Spleen (tissue), 11 donors: Measurements from ENCODE around the gene LTB4R2. TPM values are rescaled to one million over a fixed set of nuclear protein-coding genes. Genes with fewer than 3 reads are reported as not detected.

ENCODE experiments used
- DNase-seq: peaks from one replicate; pipeline ENCODE4 v3.0.0-alpha.2; 2020
- H3K27ac ChIP-seq, 8 donors: fragments of 200-600 bp; sonication (generic) in 7 of 8; 1 replicate in 4 of 8; 2 replicates in 4 of 8; pipeline versions ENCODE4 v1.5.0 to v1.8.0; 2016 to 2021; ENCODE audit warnings: inconsistent platforms in 4 of 8, mild to moderate bottlenecking in 4 of 8, moderate library complexity in 1 of 8
- H3K27me3 ChIP-seq, 7 donors: fragments of 200-600 bp; sonication (generic) in 6 of 7; replicated peaks in 1 of 7; 1 replicate in 4 of 7; 2 replicates in 3 of 7; pipeline versions ENCODE4 v1.5.0 to v1.8.0; 2016 to 2021; ENCODE audit warnings: inconsistent platforms in 3 of 7, mild to moderate bottlenecking in 1 of 7
- H3K36me3 ChIP-seq, 6 donors: fragments of 200-600 bp; sonication (generic) in 5 of 6; 1 replicate in 4 of 6; 2 replicates in 2 of 6; pipeline versions ENCODE4 v1.5.0 to v1.8.0; 2016 to 2021; ENCODE audit warnings: inconsistent platforms in 2 of 6
- H3K4me1 ChIP-seq, 6 donors: fragments of 200-600 bp; sonication (generic) in 5 of 6; 1 replicate in 3 of 6; 2 replicates in 3 of 6; pipeline versions ENCODE4 v1.5.0 to v1.8.0; 2016 to 2021; ENCODE audit warnings: inconsistent platforms in 3 of 6
- H3K4me3 ChIP-seq, 8 donors: fragments of 200-600 bp; sonication (generic) in 7 of 8; 1 replicate in 4 of 8; 2 replicates in 4 of 8; pipeline versions ENCODE4 v1.5.0 to v1.8.0; 2016 to 2021; ENCODE audit warnings: inconsistent platforms in 4 of 8, mild to moderate bottlenecking in 4 of 8, moderate library complexity in 2 of 8
- H3K9me3 ChIP-seq, 8 donors: fragments of 200-600 bp; sonication (generic) in 7 of 8; 1 replicate in 4 of 8; 2 replicates in 4 of 8; pipeline versions ENCODE4 v1.5.0 to v1.8.0; 2016 to 2021; ENCODE audit warnings: inconsistent platforms in 4 of 8
- CTCF ChIP-seq, 11 experiments: fragments of 200-600 bp in 7 of 11; fragments of 450-650 bp in 4 of 11; sonication (generic) in 4 of 11; IDR thresholded peaks in 8 of 11; conservative IDR thresholded peaks in 3 of 11; 1 replicate in 7 of 11; 2 replicates in 4 of 11; pipeline versions ENCODE4 v1.4.0 to v1.8.0; 2016 to 2021; ENCODE audit warnings: antibody characterized with exemption in 11 of 11, inconsistent platforms in 4 of 11, mild to moderate bottlenecking in 1 of 11
- POLR2A ChIP-seq, 3 donors: fragments of 450-650 bp; IDR thresholded peaks; one replicate each; pipeline ENCODE4 v1.5.1; 2017; ENCODE audit warnings: antibody characterized with exemption in 3 of 3, mild to moderate bottlenecking in 1 of 3
- POLR2AphosphoS5 ChIP-seq, 3 donors: sonication (generic); formaldehyde crosslinking; IDR thresholded peaks; one replicate each; pipeline ENCODE4 v1.5.1; 2017; ENCODE audit warnings: antibody characterized with exemption in 3 of 3
- WGBS, 5 donors: extraction: QIAGEN DNeasy Blood & Tissue Kit in 3 of 5; methylation state at CpG; one replicate each; pipeline versions ENCODE4 v1.1.5 to v1.1.7; 2013 to 2018; 5-methylcytosine and 5-hydroxymethylcytosine counted together
- intact Hi-C: fragments of 100-400 bp; cut with DNase I; formaldehyde crosslinking; loops from one replicate; pipeline ENCODE4 v1.15.0; 2023; ENCODE audit warnings: low total_unique reads
- polyA plus RNA-seq, 3 donors: library from polyadenylated mRNA; stranded (reverse); fragments of 200-250 nt; gene quantifications; one replicate each; pipeline ENCODE4 v1.2.1, GENCODE V29; 2013
- small RNA-seq, 4 donors: library from RNA; depleted of rRNA; stranded (forward); fragments of <200 nt; gene quantifications; one replicate each; pipeline ENCODE3, GENCODE V24; 2016
- total RNA-seq, 7 donors: library from RNA; depleted of rRNA in 3 of 7; stranded (reverse); fragments of >200 nt in 3 of 7; fragmentation: NEBNext Ultra II Directional in 4 of 7; extraction: Animal tissue kit (Norgen Biotek cat#: 25700) in 4 of 7; gene quantifications; one replicate each; pipeline versions ENCODE4 v1.1.0 to v1.2.1, GENCODE V29; 2016 to 2021
- donor health status: healthy with polysubstance abuse.
- donor health status: DM: no; HTN: no; CAD: no; lungs with moderate emphysema.
- donor health status: DM: no; HTN: no; CAD: no.
- donor health status: Bipolar disorder and iron deficiency.
- donor health status: healthy.
- donor health status: DM: no; HTN: no; CAD: no.
- donor health status: DM: yes; HTN: yes; CAD: no.

LTB4R2 gene
- total and polyA plus RNA-seq, 10 donors: 0.83 to 32.3 (median 13.9) TPM

GRCh38 chr14:24355009-24355408, 45.1 kb downstream of the LTB4R2 start:
- DNase-seq: no peak
- H3K4me1 ChIP-seq: no peaks in the 10 kb centered on the region

GRCh38 chr14:24356208-24356607, 46.3 kb downstream of the LTB4R2 start:
- H3K36me3 ChIP-seq: no peaks in the 10 kb centered on the region
- no peak for DNase-seq
- no peak overlapping the region for H3K4me3 ChIP-seq
- peaks cover 0 to 25% (median 0%) of the 10 kb centered on the region in 7 donors for H3K27me3 ChIP-seq
- peaks cover 0 to 4% (median 0%) of the 10 kb centered on the region in 8 donors for H3K9me3 ChIP-seq
- intact Hi-C loops: no loop called here
- TF ChIP-seq POLR2AphosphoS5 (IDR thresholded peaks at IDR 0.05): no peak
- no peak for TF ChIP-seq POLR2A (IDR thresholded peaks at IDR 0.05)
- TF ChIP-seq CTCF (IDR thresholded peaks at IDR 0.05 in 8 of 11, conservative IDR thresholded peaks at IDR 0.05 in 3 of 11): no peak
- H3K4me1 ChIP-seq: no peaks in the 10 kb centered on the region
- WGBS, 5 donors: 85 to 99% (median 91%) methylated on average over 4 of the region's 4 CpGs
- H3K27ac ChIP-seq: no peak overlapping the region

More at GRCh38 chr14:24355009-24355408, 45.1 kb downstream of the LTB4R2 start:
- Histone ChIP-seq H3K36me3 (no peaks in the 10 kb centered on the region), H3K27ac (no peak overlapping the region), H3K4me3 (no peak overlapping the region), H3K27me3 (peaks cover 0 to 37% (median 0%) of the 10 kb centered on the region in 7 donors), H3K9me3 (peaks cover 0 to under 1% (median 0%) of the 10 kb centered on the region in 8 donors)
- intact Hi-C loops: no loop called here
- TF ChIP-seq POLR2A (IDR thresholded peaks at IDR 0.05) (no peak), POLR2AphosphoS5 (IDR thresholded peaks at IDR 0.05) (no peak), CTCF (IDR thresholded peaks at IDR 0.05 in 8 of 11, conservative IDR thresholded peaks at IDR 0.05 in 3 of 11) (no peak)
- 71 to 85% (median 80%) methylated on average over 7 of the region's 7 CpGs for WGBS, 5 donors

DNA sequence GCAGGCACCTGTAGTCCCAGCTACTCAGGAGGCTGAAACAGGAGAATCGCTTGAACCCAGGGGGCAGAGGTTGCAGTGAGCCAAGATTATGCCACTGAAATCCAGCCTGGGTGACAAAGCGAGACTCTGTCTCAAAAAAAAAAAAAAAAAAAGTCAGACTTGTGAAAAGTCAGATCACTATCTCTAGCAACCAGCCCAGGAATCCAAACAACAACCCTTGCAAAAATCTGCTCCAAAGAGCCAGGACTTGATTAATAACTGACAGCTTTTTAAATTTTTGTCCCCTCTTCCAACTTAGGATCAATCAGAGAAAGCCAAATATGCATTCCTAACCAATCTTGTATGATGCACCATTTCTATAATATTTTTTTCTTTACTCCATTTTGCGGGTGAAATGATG, 50.3 kb downstream of the LTB4R2 start:
- no peaks in the 10 kb centered on the region for H3K36me3 ChIP-seq
- peaks cover 0 to 24% (median 0%) of the 10 kb centered on the region in 7 donors for H3K27me3 ChIP-seq
- peaks cover 1 to 6% (median 5%) of the 10 kb centered on the region in 6 donors for H3K4me1 ChIP-seq
- 85 to 95% (median 92%) methylated on average over 3 of the region's 3 CpGs for WGBS, 5 donors
- intact Hi-C loops: loop anchor here (10.0 kb wide), 1 partner anchor 55 kb away; no protein-coding TSS in a partner anchor
- H3K4me3 ChIP-seq: no peak overlapping the region
- no peak for DNase-seq
- TF ChIP-seq CTCF (IDR thresholded peaks at IDR 0.05 in 8 of 11, conservative IDR thresholded peaks at IDR 0.05 in 3 of 11) (no peak), POLR2A (IDR thresholded peaks at IDR 0.05) (no peak), POLR2AphosphoS5 (IDR thresholded peaks at IDR 0.05) (no peak)
- peaks cover 0 to 4% (median 0%) of the 10 kb centered on the region in 8 donors for H3K9me3 ChIP-seq
- H3K27ac ChIP-seq: no peak overlapping the region

DNA sequence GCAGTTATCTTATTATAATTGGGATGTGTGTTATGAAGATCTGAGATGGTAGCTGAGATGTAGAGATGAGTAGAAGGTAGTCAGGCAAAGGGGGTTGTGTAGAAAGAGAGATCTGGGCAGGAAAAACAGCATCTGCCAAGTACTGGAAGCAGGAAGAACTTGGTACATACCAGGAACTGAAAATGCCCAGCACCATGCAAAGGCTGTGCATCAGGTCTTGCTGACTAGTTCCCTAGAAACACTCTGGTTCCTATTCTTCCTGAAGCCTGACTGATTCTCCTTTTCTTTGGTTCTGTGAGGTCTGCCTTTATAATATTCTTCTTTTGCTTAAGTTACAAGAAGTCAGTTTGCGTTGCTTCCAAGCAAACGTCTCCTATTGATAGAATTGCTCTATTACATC, 51.4 kb downstream of the LTB4R2 start:
- 77 to 94% (median 88%) methylated on average over 2 of the region's 2 CpGs for WGBS, 5 donors
- intact Hi-C loops: loop anchor here (10.0 kb wide), 1 partner anchor 53 kb away; no protein-coding TSS in a partner anchor
- no peak for DNase-seq
- no peak for TF ChIP-seq CTCF (IDR thresholded peaks at IDR 0.05 in 8 of 11, conservative IDR thresholded peaks at IDR 0.05 in 3 of 11)
- no peak for TF ChIP-seq POLR2A (IDR thresholded peaks at IDR 0.05)
- TF ChIP-seq POLR2AphosphoS5 (IDR thresholded peaks at IDR 0.05): no peak
- H3K27ac ChIP-seq: no peak overlapping the region
- peaks cover 0 to 35% (median 0%) of the 10 kb centered on the region in 7 donors for H3K27me3 ChIP-seq
- peaks cover 0 to 4% (median 0%) of the 10 kb centered on the region in 8 donors for H3K9me3 ChIP-seq
- no peak overlapping the region for H3K4me3 ChIP-seq
- H3K4me1 ChIP-seq: peaks cover 8 to 16% (median 15%) of the 10 kb centered on the region in 6 donors
- no peaks in the 10 kb centered on the region for H3K36me3 ChIP-seq

Small RNA genes lying within 50 kb of the gene (small RNA-seq; reads per million reads assigned to genes)
- 0 reads per million in 4 donors for gene RF00026

Other genes with a start within 250 kb of the LTB4R2 start
Only the 30 nearest of the 33 such genes appear.
- gene DCAF11, start 195.4 kb upstream of the LTB4R2 start, total RNA-seq: 100 to 1,000 TPM in 2 of 7 donors, 10 to 100 TPM in 5; 73.8 to 110 (median 80.9) TPM
- gene DCAF11, start 195.4 kb upstream of the LTB4R2 start, polyA plus RNA-seq: 10 to 100 TPM; 28.7 to 42.5 (median 32.4) TPM
- 1 to 10 TPM; 2.0 to 7.8 (median 4.2) TPM for gene NRL, start 195.2 kb upstream of the LTB4R2 start, total RNA-seq
- 1 to 10 TPM; 2.7 to 4.7 (median 3.7) TPM for gene NRL, start 195.2 kb upstream of the LTB4R2 start, polyA plus RNA-seq
- gene FITM1, start 179.5 kb upstream of the LTB4R2 start, total RNA-seq: 10 to 100 TPM in 2 of 7 donors, 1 to 10 TPM in 5; 3.7 to 12.9 (median 9.0) TPM
- gene FITM1, start 179.5 kb upstream of the LTB4R2 start, polyA plus RNA-seq: 1 to 10 TPM; 4.6 to 9.6 (median 8.3) TPM
- 100 to 1,000 TPM; 157 to 303 (median 247) TPM for gene PSME1, start 173.9 kb upstream of the LTB4R2 start, total RNA-seq
- 100 to 1,000 TPM; 349 to 441 (median 364) TPM for gene PSME1, start 173.9 kb upstream of the LTB4R2 start, polyA plus RNA-seq
- 10 to 100 TPM; 17.7 to 27.3 (median 19.9) TPM for gene EMC9, start 168.5 kb upstream of the LTB4R2 start, total RNA-seq
- gene EMC9, start 168.5 kb upstream of the LTB4R2 start, polyA plus RNA-seq: 10 to 100 TPM; 25.4 to 50.6 (median 48.5) TPM
- 100 to 1,000 TPM in 5 of 7 donors, 10 to 100 TPM in 2; 80.0 to 295 (median 189) TPM for gene PSME2, start 163.5 kb upstream of the LTB4R2 start, total RNA-seq
- gene PSME2, start 163.5 kb upstream of the LTB4R2 start, polyA plus RNA-seq: 100 to 1,000 TPM; 337 to 509 (median 433) TPM
- gene RNF31, start 162.6 kb upstream of the LTB4R2 start, total RNA-seq: 100 to 1,000 TPM in 3 of 7 donors, 10 to 100 TPM in 4; 61.9 to 113 (median 96.9) TPM
- gene RNF31, start 162.6 kb upstream of the LTB4R2 start, polyA plus RNA-seq: 100 to 1,000 TPM in 2 of 3 donors, 10 to 100 TPM in 1; 56.5 to 148 (median 122) TPM
- 100 to 1,000 TPM; 122 to 265 (median 218) TPM for gene IRF9, start 148.9 kb upstream of the LTB4R2 start, total RNA-seq
- 100 to 1,000 TPM in 2 of 3 donors, 10 to 100 TPM in 1; 85.8 to 166 (median 118) TPM for gene IRF9, start 148.9 kb upstream of the LTB4R2 start, polyA plus RNA-seq
- gene REC8, start 138.1 kb upstream of the LTB4R2 start, total RNA-seq: 10 to 100 TPM; 23.5 to 51.6 (median 38.0) TPM
- 10 to 100 TPM; 23.6 to 48.0 (median 43.1) TPM for gene REC8, start 138.1 kb upstream of the LTB4R2 start, polyA plus RNA-seq
- gene IPO4, start 121.3 kb upstream of the LTB4R2 start, total RNA-seq: 10 to 100 TPM; 20.0 to 49.7 (median 29.9) TPM
- gene IPO4, start 121.3 kb upstream of the LTB4R2 start, polyA plus RNA-seq: 10 to 100 TPM; 10.0 to 14.7 (median 10.4) TPM
- 10 to 100 TPM; 30.4 to 53.6 (median 37.3) TPM for gene TM9SF1, start 114.7 kb upstream of the LTB4R2 start, total RNA-seq
- 10 to 100 TPM in 1 of 3 donors, 1 to 10 TPM in 2; 4.7 to 12.7 (median 7.9) TPM for gene TM9SF1, start 114.7 kb upstream of the LTB4R2 start, polyA plus RNA-seq
- 1 to 10 TPM in 1 of 7 donors, under 1 TPM in 4, not detected in 2; 0.44 to 1.4 (median 0.61) TPM for gene TSSK4, start 104.4 kb upstream of the LTB4R2 start, total RNA-seq
- gene TSSK4, start 104.4 kb upstream of the LTB4R2 start, polyA plus RNA-seq: not detected
- gene CHMP4A, start 96.7 kb upstream of the LTB4R2 start, total RNA-seq: 10 to 100 TPM; 53.3 to 71.7 (median 61.9) TPM
- gene CHMP4A, start 96.7 kb upstream of the LTB4R2 start, polyA plus RNA-seq: 100 to 1,000 TPM; 106 to 149 (median 132) TPM
- gene MDP1, start 94.1 kb upstream of the LTB4R2 start, total RNA-seq: 10 to 100 TPM; 11.0 to 25.5 (median 17.6) TPM
- gene MDP1, start 94.1 kb upstream of the LTB4R2 start, polyA plus RNA-seq: 10 to 100 TPM; 30.2 to 39.6 (median 33.6) TPM
- 100 to 1,000 TPM in 6 of 7 donors, 10 to 100 TPM in 1; 98.6 to 137 (median 122) TPM for gene NEDD8, start 77.8 kb upstream of the LTB4R2 start, total RNA-seq
- 100 to 1,000 TPM; 164 to 237 (median 228) TPM for gene NEDD8, start 77.8 kb upstream of the LTB4R2 start, polyA plus RNA-seq
- 10 to 100 TPM; 57.0 to 85.6 (median 82.6) TPM for gene GMPR2, start 77.2 kb upstream of the LTB4R2 start, total RNA-seq
- gene GMPR2, start 77.2 kb upstream of the LTB4R2 start, polyA plus RNA-seq: 10 to 100 TPM; 42.2 to 57.9 (median 50.3) TPM
- 100 to 1,000 TPM in 3 of 7 donors, 10 to 100 TPM in 4; 61.8 to 121 (median 99.5) TPM for gene TINF2, start 67.5 kb upstream of the LTB4R2 start, total RNA-seq
- gene TINF2, start 67.5 kb upstream of the LTB4R2 start, polyA plus RNA-seq: 10 to 100 TPM; 55.7 to 60.8 (median 57.4) TPM
- gene TGM1, start 47.0 kb upstream of the LTB4R2 start, total RNA-seq: 1 to 10 TPM; 1.4 to 4.8 (median 2.8) TPM
- gene TGM1, start 47.0 kb upstream of the LTB4R2 start, polyA plus RNA-seq: 1 to 10 TPM; 1.7 to 3.5 (median 2.3) TPM
- gene RABGGTA, start 38.5 kb upstream of the LTB4R2 start, total RNA-seq: 10 to 100 TPM; 41.7 to 63.0 (median 48.6) TPM
- 10 to 100 TPM; 22.5 to 46.7 (median 41.4) TPM for gene RABGGTA, start 38.5 kb upstream of the LTB4R2 start, polyA plus RNA-seq
- 10 to 100 TPM; 29.9 to 56.1 (median 34.0) TPM for gene DHRS1, start 10.4 kb upstream of the LTB4R2 start, total RNA-seq
- 10 to 100 TPM; 22.0 to 38.2 (median 30.3) TPM for gene DHRS1, start 10.4 kb upstream of the LTB4R2 start, polyA plus RNA-seq
- gene NOP9, start 10.3 kb upstream of the LTB4R2 start, total RNA-seq: 10 to 100 TPM; 16.8 to 26.9 (median 22.9) TPM
- 10 to 100 TPM in 1 of 3 donors, 1 to 10 TPM in 2; 4.5 to 12.1 (median 5.2) TPM for gene NOP9, start 10.3 kb upstream of the LTB4R2 start, polyA plus RNA-seq
- 100 to 1,000 TPM in 2 of 7 donors, 10 to 100 TPM in 5; 54.0 to 145 (median 88.8) TPM for gene CIDEB, start 2.2 kb upstream of the LTB4R2 start, total RNA-seq
- gene CIDEB, start 2.2 kb upstream of the LTB4R2 start, polyA plus RNA-seq: 10 to 100 TPM; 31.0 to 33.6 (median 31.4) TPM
- gene LTB4R, start 1.4 kb downstream of the LTB4R2 start, total RNA-seq: 10 to 100 TPM; 20.9 to 50.4 (median 35.8) TPM
- gene LTB4R, start 1.4 kb downstream of the LTB4R2 start, polyA plus RNA-seq: 10 to 100 TPM; 13.9 to 28.6 (median 28.6) TPM
- gene ADCY4, start 24.9 kb downstream of the LTB4R2 start, total RNA-seq: 100 to 1,000 TPM in 1 of 7 donors, 10 to 100 TPM in 6; 34.4 to 114 (median 68.7) TPM
- 10 to 100 TPM; 13.0 to 53.5 (median 34.0) TPM for gene ADCY4, start 24.9 kb downstream of the LTB4R2 start, polyA plus RNA-seq
- gene RIPK3, start 29.9 kb downstream of the LTB4R2 start, total RNA-seq: 10 to 100 TPM; 24.8 to 42.4 (median 32.6) TPM
- gene RIPK3, start 29.9 kb downstream of the LTB4R2 start, polyA plus RNA-seq: 10 to 100 TPM; 14.0 to 18.4 (median 14.7) TPM
- gene NFATC4, start 58.0 kb downstream of the LTB4R2 start, total RNA-seq: 10 to 100 TPM; 10.7 to 29.2 (median 20.2) TPM
- gene NFATC4, start 58.0 kb downstream of the LTB4R2 start, polyA plus RNA-seq: 100 to 1,000 TPM in 1 of 3 donors, 10 to 100 TPM in 2; 51.1 to 145 (median 99.9) TPM
- 10 to 100 TPM in 5 of 7 donors, 1 to 10 TPM in 2; 4.7 to 18.0 (median 12.0) TPM for gene NYNRIN, start 88.9 kb downstream of the LTB4R2 start, total RNA-seq
- 1 to 10 TPM in 2 of 3 donors, under 1 TPM in 1; 0.87 to 2.7 (median 2.2) TPM for gene NYNRIN, start 88.9 kb downstream of the LTB4R2 start, polyA plus RNA-seq
- 10 to 100 TPM in 4 of 7 donors, 1 to 10 TPM in 3; 4.3 to 21.7 (median 13.7) TPM for gene CBLN3, start 119.5 kb downstream of the LTB4R2 start, total RNA-seq
- gene CBLN3, start 119.5 kb downstream of the LTB4R2 start, polyA plus RNA-seq: 10 to 100 TPM in 1 of 3 donors, 1 to 10 TPM in 2; 5.8 to 13.8 (median 6.8) TPM
- gene KHNYN, start 119.8 kb downstream of the LTB4R2 start, total RNA-seq: 10 to 100 TPM; 65.5 to 90.6 (median 72.2) TPM
- gene KHNYN, start 119.8 kb downstream of the LTB4R2 start, polyA plus RNA-seq: 10 to 100 TPM; 10.9 to 35.2 (median 14.0) TPM
- gene SDR39U1, start 132.6 kb downstream of the LTB4R2 start, total RNA-seq: 10 to 100 TPM; 48.2 to 87.8 (median 63.7) TPM
- gene SDR39U1, start 132.6 kb downstream of the LTB4R2 start, polyA plus RNA-seq: 100 to 1,000 TPM in 2 of 3 donors, 10 to 100 TPM in 1; 94.6 to 146 (median 124) TPM